Large intestine (tissue), 12 donors: Measurements from ENCODE around the gene SYNJ2BP. TPM values are rescaled to one million over a fixed set of nuclear protein-coding genes. Genes with fewer than 3 reads are reported as not detected.
"Not testable (repeated sequence)": the region's sequence is repeated elsewhere in the genome, so short reads cannot be mapped to it uniquely, and the experiment has no call there.

Source experiments
- DNase-seq, 2 donors: peaks; one replicate each; pipeline versions ENCODE4 v3.0.0 to v3.0.0-alpha.2; 2013
- H3K27ac ChIP-seq: one replicate; pipeline ENCODE4 v1.5.1; 2013; ENCODE audit warnings: low read length
- H3K27me3 ChIP-seq: 2 replicates; pipeline ENCODE4 v1.6.1; 2013; ENCODE audit warnings: low read length; ENCODE audit not compliant: control insufficient read depth, insufficient read depth
- H3K36me3 ChIP-seq: 2 replicates; pipeline ENCODE4 v1.6.1; 2013; ENCODE audit warnings: low read length; ENCODE audit not compliant: control insufficient read depth, insufficient read depth
- H3K4me1 ChIP-seq: one replicate; pipeline ENCODE4 v1.6.1; 2013; ENCODE audit warnings: low read length; ENCODE audit not compliant: control insufficient read depth, insufficient read depth
- H3K4me3 ChIP-seq: one replicate; pipeline ENCODE4 v1.5.1; 2013; ENCODE audit warnings: low read length
- H3K9me3 ChIP-seq: one replicate; pipeline ENCODE4 v1.6.1; 2013; ENCODE audit warnings: mild to moderate bottlenecking, low read depth, low read length, moderate library complexity; ENCODE audit not compliant: control insufficient read depth
- WGBS: methylation state at CpG from one replicate; pipeline ENCODE4 v1.1.5; 2013; ENCODE audit warnings: low lambda C conversion rate; ENCODE audit not compliant: insufficient coverage; 5-methylcytosine and 5-hydroxymethylcytosine counted together
- long read RNA-seq, 11 donors: transcript quantifications; one replicate each; lab custom pipeline, GENCODE V29; 2026
- polyA plus RNA-seq: library from polyadenylated mRNA; unstranded; fragments of 120-200 nt; gene quantifications from one replicate; pipeline ENCODE4 v1.2.1, GENCODE V29; 2013

The SYNJ2BP gene
- 42.5 TPM for polyA plus RNA-seq
- long read RNA-seq, donor 1, full-length matches to known transcripts: 18 of 18 reads
- long read RNA-seq, donor 1, partial matches to known transcripts: 0 of 18 reads
- long read RNA-seq, donor 1, other reads (novel, unspliced or antisense): 0 of 18 reads
- long read RNA-seq, donor 2, full-length matches to known transcripts: 25 of 25 reads
- long read RNA-seq, donor 2, partial matches to known transcripts: 0 of 25 reads
- long read RNA-seq, donor 2, other reads (novel, unspliced or antisense): 0 of 25 reads
- long read RNA-seq, donor 3: 0 reads
- long read RNA-seq, donor 4, full-length matches to known transcripts: 2 of 2 reads
- long read RNA-seq, donor 4, partial matches to known transcripts: 0 of 2 reads
- long read RNA-seq, donor 4, other reads (novel, unspliced or antisense): 0 of 2 reads
- long read RNA-seq, donor 5, full-length matches to known transcripts: 3 of 3 reads
- long read RNA-seq, donor 5, partial matches to known transcripts: 0 of 3 reads
- long read RNA-seq, donor 5, other reads (novel, unspliced or antisense): 0 of 3 reads
- long read RNA-seq, donor 6, full-length matches to known transcripts: 7 of 7 reads
- long read RNA-seq, donor 6, partial matches to known transcripts: 0 of 7 reads
- long read RNA-seq, donor 6, other reads (novel, unspliced or antisense): 0 of 7 reads
- long read RNA-seq, donor 7, full-length matches to known transcripts: 6 of 6 reads
- long read RNA-seq, donor 7, partial matches to known transcripts: 0 of 6 reads
- long read RNA-seq, donor 7, other reads (novel, unspliced or antisense): 0 of 6 reads
- long read RNA-seq, donor 8, full-length matches to known transcripts: 24 of 24 reads
- long read RNA-seq, donor 8, partial matches to known transcripts: 0 of 24 reads
- long read RNA-seq, donor 8, other reads (novel, unspliced or antisense): 0 of 24 reads
- long read RNA-seq, donor 9, full-length matches to known transcripts: 15 of 15 reads
- long read RNA-seq, donor 9, partial matches to known transcripts: 0 of 15 reads
- long read RNA-seq, donor 9, other reads (novel, unspliced or antisense): 0 of 15 reads
- long read RNA-seq, donor 10, full-length matches to known transcripts: 21 of 21 reads
- long read RNA-seq, donor 10, partial matches to known transcripts: 0 of 21 reads
- long read RNA-seq, donor 10, other reads (novel, unspliced or antisense): 0 of 21 reads
- long read RNA-seq, donor 11, full-length matches to known transcripts: 9 of 9 reads
- long read RNA-seq, donor 11, partial matches to known transcripts: 0 of 9 reads
- long read RNA-seq, donor 11, other reads (novel, unspliced or antisense): 0 of 9 reads

DNA sequence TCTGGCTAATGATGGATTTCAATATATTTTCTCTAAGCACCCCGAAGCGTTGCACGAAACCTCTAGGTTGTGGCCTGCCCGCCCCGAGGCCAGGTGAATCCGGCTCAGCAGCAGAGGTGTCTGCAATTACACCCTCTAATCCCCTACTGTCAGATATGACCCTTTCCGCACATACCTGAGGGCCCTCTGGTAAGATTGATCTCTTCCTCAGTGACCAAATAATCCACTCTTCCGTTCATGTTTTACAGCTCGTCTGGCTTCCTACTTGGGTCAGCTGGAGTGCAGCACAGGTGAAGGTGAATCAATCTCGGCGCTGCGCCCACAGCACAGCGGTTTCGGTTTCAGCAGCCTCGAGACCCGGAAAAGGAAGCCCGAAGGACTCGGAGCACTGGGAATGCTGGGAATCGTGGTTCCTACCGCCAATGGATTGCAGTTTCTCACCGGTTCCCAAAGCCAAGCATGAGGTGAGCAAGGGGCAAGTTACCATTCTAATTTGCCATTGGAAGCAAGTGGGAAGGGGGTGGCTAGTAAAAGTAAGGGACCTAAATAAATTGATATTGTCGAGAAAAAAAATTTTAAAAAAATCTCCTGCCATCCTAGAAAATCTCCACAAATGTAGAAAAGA is at the start of gene SYNJ2BP:
TSS of gene SYNJ2BP (minus strand) at position 366 of the 625 bp plus-strand sequence. CDS start at position 239, 127 bp downstream.
- Histone ChIP-seq H3K4me3 (peak within 1 kb of the TSS; percentile 83), H3K27me3 (no peaks in the 10 kb centered on the region), H3K4me1 (no peaks in the 10 kb centered on the region), H3K27ac (peak within 1 kb of the TSS; percentile 97), H3K9me3 (no peaks in the 10 kb centered on the region), H3K36me3 (no peaks in the 10 kb centered on the region)
- peak; percentile 85 to 93 for DNase-seq
- 11% methylated on average over 1 of the region's 22 CpGs for WGBS

DNA sequence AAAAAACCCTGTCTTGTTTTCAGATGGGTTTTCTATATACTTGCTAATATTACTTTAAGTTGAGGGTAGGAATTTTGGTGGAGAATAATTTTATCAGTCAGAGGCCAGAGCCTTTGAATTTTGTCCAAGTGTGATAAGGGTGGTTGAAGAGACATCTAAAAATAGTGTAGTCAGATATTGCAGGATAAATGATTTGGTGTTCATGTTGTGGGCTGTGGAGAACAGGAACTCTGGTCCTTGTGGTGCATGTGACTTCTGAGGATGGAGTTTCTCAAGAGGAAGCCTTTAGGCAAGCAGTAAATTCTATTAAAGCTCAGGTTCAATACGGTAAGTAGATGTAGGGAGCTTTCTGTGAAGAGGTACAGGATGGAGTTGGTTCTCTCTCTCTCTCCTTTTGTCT is 37.8 kb upstream of the SYNJ2BP start:
- 100% methylated on average over 1 of the region's 1 CpG for WGBS

GRCh38 chr14:70451874-70452273 is 35.0 kb upstream of the SYNJ2BP start, which contains the start of gene ADAM21:
Gene ADAM21, plus strand, starts transcription at chr14:70452174. Its CDS starts 5,326 bp downstream, at chr14:70457500.
- Histone ChIP-seq H3K27me3 (no peaks in the 10 kb centered on the region), H3K4me3 (no peak within 1 kb of the TSS), H3K4me1 (no peaks in the 10 kb centered on the region), H3K36me3 (no peaks in the 10 kb centered on the region), H3K9me3 (no peaks in the 10 kb centered on the region), H3K27ac (no peak within 1 kb of the TSS)
- no CpG with 5 or more reads among the region's 1 CpG for WGBS
- DNase-seq: no peak

More for the DNA sequence above, 37.8 kb upstream of the SYNJ2BP start:
- Histone ChIP-seq H3K27ac (no peak overlapping the region), H3K9me3 (no peaks in the 10 kb centered on the region), H3K27me3 (no peaks in the 10 kb centered on the region), H3K36me3 (no peaks in the 10 kb centered on the region), H3K4me1 (no peaks in the 10 kb centered on the region), H3K4me3 (no peak overlapping the region)
- no peak for DNase-seq

DNA sequence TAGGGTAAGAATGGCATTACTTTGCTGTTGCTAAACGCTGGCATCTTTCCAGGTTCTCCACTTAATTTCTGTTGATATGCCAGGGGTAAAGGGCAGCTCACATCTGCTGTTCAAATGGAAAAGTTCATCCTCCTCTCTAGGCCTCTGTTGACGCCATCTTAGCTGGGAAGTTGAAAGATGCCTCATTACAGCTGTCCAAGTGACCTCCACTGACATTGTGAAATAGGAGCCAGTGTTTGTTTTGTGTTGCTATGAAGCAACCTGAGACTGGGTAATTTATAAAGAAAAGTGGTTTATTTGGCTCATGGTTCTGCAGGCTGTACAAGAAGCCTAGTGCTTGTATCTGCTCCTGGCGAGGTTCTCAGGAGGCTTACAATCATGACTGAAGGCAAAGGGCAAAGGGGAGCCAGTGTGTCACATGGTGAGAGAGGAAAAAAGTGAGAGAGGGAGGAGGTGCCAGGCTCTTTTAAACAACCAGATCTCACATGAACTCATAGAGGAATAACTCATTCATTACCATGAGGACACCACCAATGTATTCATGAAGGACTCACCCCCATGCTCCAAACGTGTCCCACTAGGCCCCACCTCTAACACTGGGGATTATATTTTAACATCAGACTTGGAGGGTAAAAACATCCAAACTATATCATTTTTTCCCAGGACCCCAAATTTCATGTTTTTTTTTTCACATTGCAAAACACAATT is 31.9 kb upstream of the SYNJ2BP start:
- no peaks in the 10 kb centered on the region for H3K4me1 ChIP-seq
- no peak overlapping the region for H3K4me3 ChIP-seq
- no peak overlapping the region for H3K27ac ChIP-seq
- peak in 1 of 2 donors; percentile 9 for DNase-seq
- H3K9me3 ChIP-seq: no peaks in the 10 kb centered on the region
- no peaks in the 10 kb centered on the region for H3K36me3 ChIP-seq
- no peaks in the 10 kb centered on the region for H3K27me3 ChIP-seq
- WGBS: no CpG with 5 or more reads among the region's 4 CpGs

DNA sequence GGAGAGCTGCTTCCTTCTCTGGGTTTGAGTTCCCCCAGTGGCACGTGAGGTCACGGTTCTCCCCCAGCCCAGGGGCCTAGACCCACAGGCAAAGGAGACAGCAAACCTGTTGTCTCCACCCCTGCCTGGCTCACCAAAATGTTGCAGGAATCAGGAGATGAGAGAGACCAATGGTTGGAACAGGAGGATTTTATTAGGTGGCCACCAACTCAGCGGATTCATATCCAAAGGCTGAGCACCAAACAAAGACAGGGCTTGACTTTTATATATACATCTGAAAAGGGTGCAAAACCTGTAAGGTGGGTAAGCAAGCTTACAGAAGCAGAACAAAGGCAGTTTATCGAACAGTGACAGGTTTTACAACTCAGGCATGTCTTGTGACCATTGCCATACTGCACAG is 25.9 kb upstream of the SYNJ2BP start:
- Histone ChIP-seq H3K4me1 (no peaks in the 10 kb centered on the region), H3K27me3 (no peaks in the 10 kb centered on the region), H3K27ac (no peak overlapping the region), H3K9me3 (peaks cover 9% of the 10 kb centered on the region), H3K4me3 (no peak overlapping the region), H3K36me3 (no peaks in the 10 kb centered on the region)
- DNase-seq: no peak
- no CpG with 5 or more reads among the region's 4 CpGs for WGBS

- Histone ChIP-seq H3K27ac (no peak overlapping the region), H3K36me3 (no peaks in the 10 kb centered on the region), H3K9me3 (peaks cover 10% of the 10 kb centered on the region), H3K4me1 (no peaks in the 10 kb centered on the region), H3K4me3 (no peak overlapping the region), H3K27me3 (no peaks in the 10 kb centered on the region)
- no peak for DNase-seq
- WGBS: no CpG with 5 or more reads among the region's 3 CpGs
Observed at GRCh38 chr14:70441641-70442040, 24.8 kb upstream of the SYNJ2BP start.

- Histone ChIP-seq H3K4me1 (no peaks in the 10 kb centered on the region), H3K36me3 (no peaks in the 10 kb centered on the region), H3K27me3 (no peaks in the 10 kb centered on the region), H3K9me3 (peaks cover 2% of the 10 kb centered on the region), H3K27ac (no peak overlapping the region), H3K4me3 (no peak overlapping the region)
- 100% methylated on average over 1 of the region's 4 CpGs for WGBS
- DNase-seq: no peak
Observed at GRCh38 chr14:70436867-70437266, 20.0 kb upstream of the SYNJ2BP start.

DNA sequence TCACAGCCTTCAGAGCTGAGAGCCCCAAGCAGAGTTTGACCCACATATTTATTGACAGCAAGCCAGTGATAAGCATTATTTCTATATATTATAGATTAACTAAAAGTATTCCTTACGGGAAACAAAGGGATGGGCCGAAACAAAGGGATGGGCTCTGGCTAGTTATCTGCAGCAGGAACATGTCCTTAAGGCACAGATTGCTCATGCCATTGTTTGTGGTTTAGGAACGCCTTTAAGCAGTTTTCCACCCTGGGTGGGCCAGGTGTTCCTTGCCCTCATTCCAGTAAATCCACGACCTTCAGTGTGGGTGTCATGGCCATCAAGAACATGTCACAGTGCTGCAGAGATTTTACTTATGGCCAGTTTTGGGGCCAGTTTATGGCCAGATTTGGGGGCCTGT is 9.7 kb upstream of the SYNJ2BP start:
- H3K27ac ChIP-seq, H3K36me3 ChIP-seq, H3K4me1 ChIP-seq, H3K9me3 ChIP-seq, H3K27me3 ChIP-seq, H3K4me3 ChIP-seq, DNase-seq: not testable (repeated sequence)
- no CpG with 5 or more reads among the region's 4 CpGs for WGBS

GRCh38 chr14:70425354-70425753 is 8.5 kb upstream of the SYNJ2BP start:
- no CpG with 5 or more reads among the region's 1 CpG for WGBS
- no peak overlapping the region for H3K27ac ChIP-seq
- H3K4me3 ChIP-seq: no peak overlapping the region

More at GRCh38 chr14:70425354-70425753, 8.5 kb upstream of the SYNJ2BP start:
- Histone ChIP-seq H3K36me3 (no peaks in the 10 kb centered on the region), H3K27me3 (no peaks in the 10 kb centered on the region), H3K9me3 (no peaks in the 10 kb centered on the region), H3K4me1 (no peaks in the 10 kb centered on the region)
- no peak for DNase-seq
